GM12872 (cell line): Measurements from ENCODE around the gene NFATC3.
A peak's percentile ranks its signal among the peaks of the same experiment; 100 is the strongest.

Experiments used
- TF ChIP-seq, protein P1 (sequence below): IDR thresholded peaks from 3 replicates; pipeline ENCODE4 v1.5.1; 2011; ENCODE audit warnings: low read depth, mild to moderate bottlenecking, low read length, moderate library complexity; ENCODE audit not compliant: insufficient read depth

NFATC3 gene

DNA sequence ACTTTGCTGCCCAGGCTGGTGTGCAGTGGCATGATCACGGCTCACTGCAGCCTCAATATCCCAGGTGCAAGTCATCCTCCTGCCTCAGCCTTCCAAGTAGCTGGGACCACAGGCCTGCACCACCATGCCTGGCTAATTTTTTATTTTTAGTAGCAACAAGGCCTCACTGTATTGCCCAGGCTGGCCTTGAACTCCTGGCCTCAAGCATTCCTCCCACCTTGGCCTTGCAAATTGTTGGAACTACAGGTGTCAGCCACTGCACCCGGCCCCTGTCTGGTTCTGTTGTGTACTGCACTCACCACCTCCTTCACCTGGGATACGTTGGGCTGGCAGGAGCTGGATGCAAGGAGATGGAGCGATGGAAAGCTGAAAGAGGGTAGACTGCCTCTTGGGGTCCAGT, 168.6 kb downstream of the NFATC3 start:
- TF ChIP-seq, protein P1, sequence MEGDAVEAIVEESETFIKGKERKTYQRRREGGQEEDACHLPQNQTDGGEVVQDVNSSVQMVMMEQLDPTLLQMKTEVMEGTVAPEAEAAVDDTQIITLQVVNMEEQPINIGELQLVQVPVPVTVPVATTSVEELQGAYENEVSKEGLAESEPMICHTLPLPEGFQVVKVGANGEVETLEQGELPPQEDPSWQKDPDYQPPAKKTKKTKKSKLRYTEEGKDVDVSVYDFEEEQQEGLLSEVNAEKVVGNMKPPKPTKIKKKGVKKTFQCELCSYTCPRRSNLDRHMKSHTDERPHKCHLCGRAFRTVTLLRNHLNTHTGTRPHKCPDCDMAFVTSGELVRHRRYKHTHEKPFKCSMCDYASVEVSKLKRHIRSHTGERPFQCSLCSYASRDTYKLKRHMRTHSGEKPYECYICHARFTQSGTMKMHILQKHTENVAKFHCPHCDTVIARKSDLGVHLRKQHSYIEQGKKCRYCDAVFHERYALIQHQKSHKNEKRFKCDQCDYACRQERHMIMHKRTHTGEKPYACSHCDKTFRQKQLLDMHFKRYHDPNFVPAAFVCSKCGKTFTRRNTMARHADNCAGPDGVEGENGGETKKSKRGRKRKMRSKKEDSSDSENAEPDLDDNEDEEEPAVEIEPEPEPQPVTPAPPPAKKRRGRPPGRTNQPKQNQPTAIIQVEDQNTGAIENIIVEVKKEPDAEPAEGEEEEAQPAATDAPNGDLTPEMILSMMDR = no peak

DNA sequence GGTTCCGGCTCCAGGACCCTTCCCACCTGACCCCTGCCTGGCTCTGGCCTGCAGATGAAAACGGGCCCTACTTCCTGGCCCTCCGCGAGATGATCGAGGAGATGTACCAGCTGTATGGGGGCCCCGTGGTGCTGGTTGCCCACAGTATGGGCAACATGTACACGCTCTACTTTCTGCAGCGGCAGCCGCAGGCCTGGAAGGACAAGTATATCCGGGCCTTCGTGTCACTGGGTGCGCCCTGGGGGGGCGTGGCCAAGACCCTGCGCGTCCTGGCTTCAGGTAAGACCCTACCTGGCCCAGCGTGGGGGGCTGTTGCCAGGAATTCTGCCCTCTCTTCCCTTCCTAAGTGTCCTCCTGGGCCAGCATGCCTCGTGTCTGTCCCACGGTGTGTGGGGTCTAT, 170.5 kb downstream of the NFATC3 start:
- TF ChIP-seq, protein P1 = no peak

DNA sequence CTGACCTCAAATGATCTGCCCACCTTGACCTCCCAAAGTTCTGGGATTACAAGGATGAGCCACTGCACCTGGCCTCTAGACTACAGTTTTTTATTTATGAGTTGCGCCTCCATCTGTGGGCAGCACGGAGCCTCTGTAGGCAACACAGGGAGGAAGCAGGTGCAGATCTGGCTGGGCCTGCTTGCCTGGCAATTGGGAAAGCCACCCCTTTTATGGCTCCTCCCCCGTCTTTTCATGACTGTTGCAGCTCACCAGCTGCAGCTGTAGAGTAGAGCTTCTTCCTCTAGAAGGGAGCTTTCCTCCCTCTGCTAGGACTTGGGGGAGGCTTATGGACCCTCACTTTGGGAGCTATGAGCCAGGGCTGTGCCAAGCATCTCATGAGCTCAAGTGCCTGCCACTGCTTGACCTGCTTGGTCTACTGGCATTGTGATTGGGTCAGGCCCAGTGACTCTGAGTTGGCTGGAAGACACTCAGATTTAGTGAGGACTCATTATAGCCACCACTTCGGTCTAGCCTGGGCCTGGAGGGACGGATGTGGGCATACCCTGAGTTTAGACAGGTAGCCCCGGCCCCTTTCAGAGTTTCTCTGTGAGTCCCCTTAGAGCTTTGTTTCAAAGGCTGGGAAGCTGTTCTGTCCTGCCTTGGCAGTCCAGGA, 172.2 kb downstream of the NFATC3 start:
- TF ChIP-seq, protein P1 = no peak

DNA sequence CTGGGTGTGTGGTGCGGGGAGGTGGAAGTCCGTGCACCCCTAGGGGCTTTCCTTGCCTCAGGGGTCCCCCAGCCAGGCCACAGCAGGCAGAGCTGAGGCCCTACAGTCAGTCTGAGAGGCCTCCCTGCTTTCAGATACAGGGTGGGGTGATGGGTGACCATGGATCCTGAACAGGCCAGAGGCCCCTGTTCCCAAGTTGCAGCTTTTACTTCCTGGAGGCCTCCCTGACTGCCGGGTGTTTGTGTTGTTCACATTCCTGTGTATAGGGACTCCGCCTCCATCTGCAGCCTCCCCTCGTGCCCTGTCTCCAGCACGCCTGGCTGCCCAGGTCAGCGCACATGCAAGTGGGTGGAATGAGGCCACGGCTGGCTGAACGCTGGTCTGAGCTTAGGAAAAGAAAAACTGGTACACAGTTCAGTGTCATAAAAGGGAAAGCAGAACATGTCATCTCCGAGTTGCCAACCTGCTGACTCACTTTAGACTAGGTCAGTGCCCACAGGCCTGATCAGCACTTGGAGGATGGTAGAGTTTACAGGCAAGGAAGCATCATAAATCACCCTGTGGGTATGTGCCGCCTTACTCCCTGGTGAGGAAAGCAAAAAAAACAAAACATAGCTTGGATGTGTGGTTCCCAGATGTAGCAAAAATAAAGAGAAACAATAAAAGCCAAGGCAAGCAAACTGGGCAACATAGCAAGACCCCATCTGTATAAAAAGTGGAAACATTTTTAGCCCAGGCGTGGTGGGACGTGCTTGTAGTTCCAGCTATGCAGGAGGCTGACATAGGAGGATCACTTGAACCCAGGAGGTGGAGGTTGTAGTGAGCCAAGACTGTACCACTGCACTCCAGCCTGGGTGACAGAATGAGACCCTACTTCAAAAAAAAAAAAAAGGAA, 173.0 kb downstream of the NFATC3 start:
- TF ChIP-seq, protein P1 = no peak

DNA sequence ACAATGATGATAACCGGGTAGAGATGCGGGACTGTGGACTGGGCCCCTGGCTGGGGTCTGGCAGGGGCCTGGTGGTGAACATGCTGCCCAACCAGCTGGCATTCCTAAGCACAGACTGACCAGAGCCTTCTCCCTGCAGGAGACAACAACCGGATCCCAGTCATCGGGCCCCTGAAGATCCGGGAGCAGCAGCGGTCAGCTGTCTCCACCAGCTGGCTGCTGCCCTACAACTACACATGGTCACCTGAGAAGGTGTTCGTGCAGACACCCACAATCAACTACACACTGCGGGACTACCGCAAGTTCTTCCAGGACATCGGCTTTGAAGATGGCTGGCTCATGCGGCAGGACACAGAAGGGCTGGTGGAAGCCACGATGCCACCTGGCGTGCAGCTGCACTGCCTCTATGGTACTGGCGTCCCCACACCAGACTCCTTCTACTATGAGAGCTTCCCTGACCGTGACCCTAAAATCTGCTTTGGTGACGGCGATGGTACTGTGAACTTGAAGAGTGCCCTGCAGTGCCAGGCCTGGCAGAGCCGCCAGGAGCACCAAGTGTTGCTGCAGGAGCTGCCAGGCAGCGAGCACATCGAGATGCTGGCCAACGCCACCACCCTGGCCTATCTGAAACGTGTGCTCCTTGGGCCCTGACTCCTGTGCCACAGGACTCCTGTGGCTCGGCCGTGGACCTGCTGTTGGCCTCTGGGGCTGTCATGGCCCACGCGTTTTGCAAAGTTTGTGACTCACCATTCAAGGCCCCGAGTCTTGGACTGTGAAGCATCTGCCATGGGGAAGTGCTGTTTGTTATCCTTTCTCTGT, 174.0 kb downstream of the NFATC3 start:
- TF ChIP-seq, protein P1 = no peak

DNA sequence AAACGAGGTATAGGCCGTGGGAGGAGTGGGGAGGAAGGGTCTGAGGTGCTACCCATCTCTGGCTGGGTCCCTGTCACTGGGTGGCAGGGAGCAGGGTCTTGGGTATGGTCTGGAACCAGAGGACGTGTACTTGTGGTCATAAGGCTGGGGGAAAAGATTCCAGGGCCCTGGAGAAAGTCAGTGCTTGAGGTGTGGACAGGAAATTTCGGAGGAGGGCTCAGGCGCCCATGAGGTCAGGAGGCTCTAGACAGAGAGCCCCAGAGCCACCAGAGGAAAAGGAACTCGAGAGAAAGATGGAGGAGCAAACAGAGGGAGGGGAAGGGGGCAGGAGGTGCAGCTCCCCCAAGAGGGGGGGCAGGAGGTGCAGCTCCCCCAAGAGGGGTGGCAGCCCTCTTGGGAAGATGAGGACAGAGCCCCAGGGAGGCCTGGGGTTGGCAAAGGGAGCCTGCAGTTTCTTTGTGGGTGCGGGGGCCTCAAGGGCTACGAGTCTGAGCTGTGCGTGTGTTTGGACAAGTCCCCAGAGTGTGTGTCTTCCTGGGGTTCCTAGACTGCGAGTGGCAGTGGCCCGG, 178.5 kb downstream of the NFATC3 start:
- TF ChIP-seq, protein P1 = peak; percentile 79; the same call in 1 of the 3 replicates
